ENCODE results near the gene ZFHX3. TPM values are rescaled to one million over a fixed set of nuclear protein-coding genes. Genes with fewer than 3 reads are reported as not detected.

The ZFHX3 gene
- total RNA-seq, 1 experiment from 2014 or later = 1.5 TPM

DNA sequence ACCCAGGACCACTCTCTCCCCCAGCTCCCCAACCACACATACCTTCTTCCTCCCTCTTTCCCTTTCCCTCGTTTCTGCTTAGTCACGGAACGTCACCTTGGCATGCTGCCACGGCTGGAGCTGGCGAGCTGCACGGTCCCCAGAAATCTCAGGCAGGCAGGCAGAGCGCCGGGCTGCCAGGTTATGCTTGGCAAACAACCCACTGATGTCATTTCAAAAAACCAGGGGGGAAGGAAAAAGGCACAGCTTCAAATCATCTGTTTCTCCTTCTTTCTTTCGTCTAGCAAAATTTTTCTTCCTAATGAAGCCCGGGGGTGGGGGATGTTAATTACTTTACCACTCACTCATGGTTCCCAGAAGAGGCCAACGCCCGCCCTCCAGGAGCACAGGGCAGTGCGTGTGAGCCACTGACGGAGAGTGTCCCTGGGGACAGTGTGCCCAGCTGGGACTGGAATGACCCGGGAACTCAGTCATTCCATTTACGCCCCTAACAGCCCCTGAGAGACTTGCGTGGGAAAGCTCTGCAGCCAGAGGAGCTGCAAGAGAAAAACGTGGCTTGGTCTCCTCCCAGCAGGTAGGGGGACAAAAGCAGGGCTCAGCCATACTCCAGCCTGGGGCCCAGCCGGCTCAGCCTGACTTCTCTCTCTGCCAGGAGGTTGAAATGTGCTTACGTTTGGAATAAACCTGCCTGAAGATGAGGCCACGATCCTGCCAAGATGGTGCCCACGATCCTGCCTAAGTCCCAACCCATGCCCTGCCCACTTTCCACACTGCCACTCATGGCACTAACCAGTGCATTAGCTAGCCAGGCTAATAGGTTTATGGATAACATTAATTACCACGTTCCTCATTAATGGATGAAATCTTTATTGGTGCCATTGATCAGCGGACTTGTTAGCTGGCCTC is 198.9 kb downstream of the ZFHX3 start:
- no peaks in the 10 kb centered on the region for H3K79me1 ChIP-seq (ENCODE audit: insufficient read depth, low read depth, low read length, poor library complexity, severe bottlenecking)
- H3K23ac ChIP-seq (ENCODE audit: insufficient read length, low read depth, low read length) = no peak overlapping the region
- no peak overlapping the region for H3T11ph ChIP-seq (ENCODE audit: low read length)
- H2BK15ac ChIP-seq (ENCODE audit: low read depth, low read length) = no peak overlapping the region
- H3K36me3 Mint-ChIP-seq (ENCODE audit: insufficient read depth in 1 of 3, low read depth in 3 of 3) = no peaks in the 10 kb centered on the region
- no peak overlapping the region for H4K8ac ChIP-seq (replicated peaks; ENCODE audit: insufficient read length, low read depth, low read length)
- H3K27ac ChIP-seq (ENCODE audit: insufficient read length, low read depth, low read length) = no peak overlapping the region
- H2BK120ac ChIP-seq (ENCODE audit: low read depth, low read length, poor library complexity, severe bottlenecking) = no peak overlapping the region
- peaks cover 2% of the 10 kb centered on the region; the same call in 1 of the 2 replicates for H3K4me1 ChIP-seq (ENCODE audit: insufficient read depth, low read length)
- no peaks in the 10 kb centered on the region for H3K23me2 ChIP-seq (ENCODE audit: insufficient read length, low read depth, low read length, poor library complexity, severe bottlenecking)
- TF ChIP-seq, protein P1, sequence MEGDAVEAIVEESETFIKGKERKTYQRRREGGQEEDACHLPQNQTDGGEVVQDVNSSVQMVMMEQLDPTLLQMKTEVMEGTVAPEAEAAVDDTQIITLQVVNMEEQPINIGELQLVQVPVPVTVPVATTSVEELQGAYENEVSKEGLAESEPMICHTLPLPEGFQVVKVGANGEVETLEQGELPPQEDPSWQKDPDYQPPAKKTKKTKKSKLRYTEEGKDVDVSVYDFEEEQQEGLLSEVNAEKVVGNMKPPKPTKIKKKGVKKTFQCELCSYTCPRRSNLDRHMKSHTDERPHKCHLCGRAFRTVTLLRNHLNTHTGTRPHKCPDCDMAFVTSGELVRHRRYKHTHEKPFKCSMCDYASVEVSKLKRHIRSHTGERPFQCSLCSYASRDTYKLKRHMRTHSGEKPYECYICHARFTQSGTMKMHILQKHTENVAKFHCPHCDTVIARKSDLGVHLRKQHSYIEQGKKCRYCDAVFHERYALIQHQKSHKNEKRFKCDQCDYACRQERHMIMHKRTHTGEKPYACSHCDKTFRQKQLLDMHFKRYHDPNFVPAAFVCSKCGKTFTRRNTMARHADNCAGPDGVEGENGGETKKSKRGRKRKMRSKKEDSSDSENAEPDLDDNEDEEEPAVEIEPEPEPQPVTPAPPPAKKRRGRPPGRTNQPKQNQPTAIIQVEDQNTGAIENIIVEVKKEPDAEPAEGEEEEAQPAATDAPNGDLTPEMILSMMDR (conservative IDR thresholded peaks at IDR 0.05) = no peak
- H2BK12ac ChIP-seq (ENCODE audit: insufficient read length, low read depth, low read length) = no peak overlapping the region
- H4K5ac ChIP-seq (ENCODE audit: insufficient read length, low read depth, low read length) = no peak overlapping the region
- H3K4ac ChIP-seq (ENCODE audit: low read depth, low read length) = no peak overlapping the region
- no peaks in the 10 kb centered on the region for H3K27me3 ChIP-seq (ENCODE audit: insufficient read depth, low read length)
- no peak overlapping the region for H2BK20ac ChIP-seq (ENCODE audit: low read depth, low read length, poor library complexity, severe bottlenecking)
- peaks cover 2% of the 10 kb centered on the region for H4K20me1 ChIP-seq (ENCODE audit: control insufficient read depth, insufficient read depth, insufficient read length)
- WGBS (ENCODE audit: extremely low coverage, insufficient read length, low lambda C conversion rate) = no CpG with 5 or more reads among the region's 24 CpGs
- no peaks in the 10 kb centered on the region for H3K9me3 Mint-ChIP-seq
- DNase-seq = no peak
- no peak overlapping the region for H3K4me3 Mint-ChIP-seq
- H2BK5ac ChIP-seq (ENCODE audit: insufficient read length, low read length) = no peak overlapping the region
- H3K79me2 ChIP-seq (ENCODE audit: insufficient read depth, low read length) = no peaks in the 10 kb centered on the region
- H3K4me1 Mint-ChIP-seq = peaks cover 22 to 30% of the 10 kb centered on the region in 2 experiments
- H3K4me2 ChIP-seq (ENCODE audit: insufficient read depth, insufficient read length, low read length) = no peak overlapping the region
- no peak overlapping the region for H3K9ac ChIP-seq (ENCODE audit: extremely low read depth, insufficient read length, low read length)
- H4K91ac ChIP-seq (ENCODE audit: insufficient read length, low read depth, low read length) = no peak overlapping the region
- no peak overlapping the region for H3K18ac ChIP-seq (ENCODE audit: insufficient read length, low read depth, low read length)
- no peak overlapping the region for H3K27ac Mint-ChIP-seq
- no peak overlapping the region for H2AFZ ChIP-seq (ENCODE audit: low read length)
- peaks cover 4% of the 10 kb centered on the region; the same call in 1 of the 2 replicates for H3K27me3 Mint-ChIP-seq (ENCODE audit: low read depth)
- no peak overlapping the region for H3K14ac ChIP-seq (ENCODE audit: insufficient read depth, low read length)
- no peak overlapping the region for H3K56ac ChIP-seq (ENCODE audit: insufficient read length, low read depth, low read length)
- H2AK5ac ChIP-seq (ENCODE audit: insufficient read length, low read length) = no peak overlapping the region
- H3K9me3 ChIP-seq (ENCODE audit: control insufficient read depth, low read depth, low read length) = no peaks in the 10 kb centered on the region

Measured in H9 (cell line).